ENCODE measurements around the gene PRPF38B.
A peak's percentile ranks its signal among the peaks of the same experiment; 100 is the strongest.
"Not testable (repeated sequence)": the region's sequence is repeated elsewhere in the genome, so short reads cannot be mapped to it uniquely, and the experiment has no call there.

The PRPF38B gene

GRCh38 chr1:108679586-108680213 is 12.4 kb upstream of the PRPF38B start:
- DNase-seq: no peak

- not testable (repeated sequence) for DNase-seq
Measured at GRCh38 chr1:108681701-108682100, 10.4 kb upstream of the PRPF38B start.

- peak; percentile 8 for DNase-seq
Measured at GRCh38 chr1:108685529-108685928, 6.6 kb upstream of the PRPF38B start.

- peak; percentile 59 for DNase-seq
Measured at GRCh38 chr1:108686614-108687313, 5.3 kb upstream of the PRPF38B start.

GRCh38 chr1:108691128-108691941 is 775 bp upstream of the PRPF38B start:
- DNase-seq: peak; percentile 25

GRCh38 chr1:108692724-108693655 is 880 bp downstream of the PRPF38B start:
- DNase-seq: peak; percentile 43

GRCh38 chr1:108695535-108695934 is 3.4 kb downstream of the PRPF38B start:
- DNase-seq: no peak

- DNase-seq: no peak
Measured at GRCh38 chr1:108699375-108700332, 7.5 kb downstream of the PRPF38B start.

GRCh38 chr1:108701176-108701849 is 9.2 kb downstream of the PRPF38B start:
- no peak for DNase-seq

GRCh38 chr1:108702109-108702508 is 10.0 kb downstream of the PRPF38B start:
- not testable (repeated sequence) for DNase-seq

- no peak for DNase-seq
Measured at GRCh38 chr1:108703939-108704338, 11.8 kb downstream of the PRPF38B start.

GRCh38 chr1:108704496-108704895 is 12.4 kb downstream of the PRPF38B start:
- no peak for DNase-seq

- no peak for DNase-seq
Measured at GRCh38 chr1:108706643-108707042, 14.5 kb downstream of the PRPF38B start.

- DNase-seq: no peak
Measured at GRCh38 chr1:108708691-108709660, 16.9 kb downstream of the PRPF38B start.

GRCh38 chr1:108712606-108713150 is 20.6 kb downstream of the PRPF38B start, which contains the start of gene FNDC7:
TSS of gene FNDC7 (plus strand) at chr1:108712908. CDS start at chr1:108712934, 26 bp downstream.
- DNase-seq: no peak

GRCh38 chr1:108715932-108716331 is 23.8 kb downstream of the PRPF38B start:
- DNase-seq: no peak

GRCh38 chr1:108716437-108717230 is 24.5 kb downstream of the PRPF38B start:
- no peak for DNase-seq

GRCh38 chr1:108717774-108718316 is 25.7 kb downstream of the PRPF38B start:
- no peak for DNase-seq

Measured in DMS 273 treated with DMSO at 0.1 percent for 48 hours (cell line).